HL-60/S4 treated with retinoic acid at 250 ng/mL for 4 days and 3 days (cell line): ENCODE results near the gene DNLZ.

Source experiments
- in situ Hi-C: fragments of 300-500 bp; cut with MboI; formaldehyde crosslinking; loops from 2 replicates; pipeline ENCODE4 v1.7.0; 2022; ENCODE audit warnings: low sequenced_read_pairs

The DNLZ gene

DNA sequence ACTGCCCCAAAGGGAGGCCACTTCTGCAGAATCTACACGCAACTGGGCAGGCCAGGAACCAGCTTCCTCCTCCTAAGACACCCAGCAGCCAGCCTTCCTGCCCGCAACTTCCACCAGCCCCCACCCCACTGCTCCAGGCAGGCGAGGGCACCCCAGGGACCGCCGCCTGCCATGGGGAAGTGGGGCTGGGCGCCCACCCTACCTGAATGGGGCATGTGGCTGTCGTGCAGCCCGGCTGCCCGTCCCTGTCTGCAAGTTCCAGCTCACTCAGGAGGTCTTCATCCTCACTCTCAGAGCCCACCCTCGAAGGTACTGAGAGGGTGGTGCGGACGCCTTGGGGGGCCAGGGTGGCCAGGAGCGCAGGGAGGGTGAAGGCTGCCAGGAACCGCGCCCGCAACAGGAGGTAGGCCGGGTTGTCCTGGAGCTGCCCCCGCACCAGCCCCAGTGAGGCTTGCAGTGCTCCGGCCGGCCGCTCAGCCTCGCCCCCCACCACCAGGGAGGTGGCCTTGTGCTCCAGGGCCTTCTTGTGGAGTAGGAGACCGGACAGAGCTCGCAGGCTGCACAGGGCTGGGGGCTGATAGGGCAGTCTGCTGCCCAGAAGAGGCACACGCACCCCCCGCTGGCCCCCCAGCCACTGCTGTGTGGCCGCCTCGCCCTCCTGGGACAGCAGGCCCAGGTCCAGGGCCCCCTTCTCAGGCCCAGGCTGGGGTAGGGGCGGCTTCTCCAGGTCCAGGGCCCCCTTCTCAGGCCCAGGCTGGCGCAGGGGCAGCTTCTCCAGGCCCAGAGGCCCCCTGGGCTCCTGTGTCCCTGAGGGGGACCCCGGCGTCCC is 14.0 kb upstream of the DNLZ start:
- in situ Hi-C loops = no loop called here

- in situ Hi-C loops = no loop called here
Observed at GRCh38 chr9:136376457-136376856, 12.9 kb upstream of the DNLZ start.

DNA sequence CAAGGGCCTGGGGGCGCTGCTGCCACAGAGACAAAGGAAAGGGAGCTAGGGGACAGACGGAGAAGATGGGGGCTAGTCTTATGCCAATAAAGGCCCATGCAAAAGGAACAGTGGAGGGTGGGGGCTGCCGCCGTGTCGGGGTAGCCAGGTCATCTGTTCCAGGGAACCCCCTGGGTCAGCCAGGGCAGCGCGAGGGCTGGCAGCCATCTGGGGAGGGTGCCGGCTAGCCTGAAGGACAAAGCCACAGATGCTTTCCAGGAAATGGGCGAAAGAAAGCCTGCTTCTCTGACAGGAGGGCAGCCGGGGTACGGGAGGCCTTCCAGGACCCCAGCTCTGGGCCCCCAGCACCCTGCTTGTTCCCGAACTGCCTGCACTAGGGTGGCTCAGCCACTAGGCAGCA is 11.6 kb upstream of the DNLZ start:
- in situ Hi-C loops = no loop called here

- in situ Hi-C loops = no loop called here
Observed at GRCh38 chr9:136374183-136374575, 10.6 kb upstream of the DNLZ start.

GRCh38 chr9:136373300-136374182 is 10.0 kb upstream of the DNLZ start, which contains the start of gene CARD9:
CARD9 (minus strand) TSS chr9:136373669; CDS start chr9:136372078, 1,591 bp downstream.
- in situ Hi-C loops = no loop called here

DNA sequence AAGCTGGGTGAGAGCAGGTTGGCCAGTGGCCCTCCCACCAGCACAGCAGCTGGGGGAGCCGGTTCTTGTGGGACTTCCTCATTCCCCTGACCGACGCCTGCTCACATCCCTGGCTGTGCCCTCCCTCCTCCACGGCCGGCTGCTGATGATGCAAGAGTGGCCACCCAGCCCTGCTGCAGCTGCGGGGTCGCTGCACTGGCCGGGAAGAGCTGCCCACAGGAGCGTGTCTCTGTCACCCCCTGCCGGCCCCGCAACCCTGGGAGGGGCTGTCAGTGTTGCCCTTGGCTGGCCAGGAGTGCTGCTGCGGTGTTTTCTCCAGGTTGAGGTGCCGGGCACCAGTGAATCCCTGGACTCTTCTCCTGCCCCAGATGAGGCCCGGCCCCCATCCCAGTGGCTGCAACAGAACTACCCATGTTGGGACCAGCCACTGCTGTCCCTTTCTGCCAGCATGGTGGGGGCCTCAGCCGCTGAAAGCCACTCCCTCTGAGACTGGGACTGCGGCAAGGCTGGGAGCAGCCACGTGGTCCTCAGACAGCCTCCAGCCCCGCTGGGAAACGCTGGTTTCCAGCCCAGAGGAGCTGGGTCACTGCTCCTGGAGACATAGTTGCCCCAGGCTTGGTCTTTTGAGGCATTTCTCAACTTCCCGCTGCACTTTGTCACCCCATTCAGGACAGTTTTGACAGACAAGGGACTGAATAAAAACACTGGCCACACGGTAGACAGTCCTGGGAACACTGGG is 9.2 kb upstream of the DNLZ start:
- in situ Hi-C loops = no loop called here

DNA sequence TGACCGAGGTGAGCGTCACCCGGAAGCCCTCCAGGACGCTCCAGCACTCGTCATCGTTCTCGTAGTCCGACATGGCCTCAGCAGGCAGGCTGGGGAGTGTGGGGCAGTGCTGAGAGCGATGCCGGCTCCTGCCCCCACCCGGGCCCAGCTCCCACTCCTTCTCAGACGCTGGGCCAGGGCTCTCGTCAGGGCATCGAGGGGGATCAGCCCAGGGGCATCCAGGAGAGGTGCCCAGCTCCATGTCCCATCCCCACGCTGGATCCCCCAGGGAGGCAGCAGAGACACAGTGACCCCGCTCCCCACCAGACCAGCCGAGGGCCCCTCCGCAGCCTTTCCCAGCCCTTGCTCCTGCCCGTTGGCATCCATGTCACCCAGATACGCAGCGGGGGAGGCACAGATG is 8.5 kb upstream of the DNLZ start:
- in situ Hi-C loops = no loop called here

- in situ Hi-C loops = no loop called here
Observed at GRCh38 chr9:136371533-136371880, 8.0 kb upstream of the DNLZ start.

DNA sequence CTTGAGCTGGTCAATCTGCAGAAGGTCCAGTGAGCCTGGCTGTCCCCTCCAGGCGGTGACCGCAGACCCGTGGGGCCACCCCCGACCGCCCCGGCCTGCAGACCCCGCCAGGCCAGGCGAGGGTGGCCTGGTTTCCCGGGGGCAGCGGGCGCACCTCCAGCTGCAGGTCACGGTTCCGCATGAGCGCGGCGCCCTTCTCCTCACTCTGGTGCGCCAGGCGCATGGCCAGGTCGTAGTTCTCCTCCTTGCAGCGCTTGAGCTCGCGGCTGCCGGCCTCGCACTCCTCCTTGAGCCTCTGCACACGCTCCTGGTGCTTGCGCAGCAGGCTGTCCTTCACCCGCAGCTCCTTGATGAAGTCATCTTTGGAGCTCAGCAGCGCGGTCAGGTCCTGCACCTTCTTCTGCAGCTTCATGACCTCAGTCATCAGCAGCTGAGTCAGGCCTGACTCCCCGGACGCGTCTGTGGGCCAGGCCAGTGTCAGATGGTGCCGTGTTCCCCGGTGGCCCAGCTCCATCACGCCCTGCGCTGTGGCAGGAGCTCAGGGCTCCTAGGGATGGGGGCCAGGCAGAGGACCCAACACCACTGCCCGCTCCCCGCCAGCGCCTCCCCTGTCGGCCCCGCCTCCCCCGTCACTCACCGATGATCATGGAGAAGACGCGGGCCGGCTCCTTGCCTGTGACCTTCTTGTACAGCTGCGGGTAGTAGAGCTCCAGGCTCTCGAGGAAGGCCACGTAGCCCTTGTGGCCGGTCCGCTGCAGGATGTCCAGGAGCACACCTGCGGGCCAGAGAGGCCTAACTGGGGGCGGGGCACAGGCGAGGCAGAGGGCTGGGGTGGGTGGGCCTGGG is 7.4 kb upstream of the DNLZ start:
- in situ Hi-C loops = no loop called here

GRCh38 chr9:136370037-136370436 is 6.5 kb upstream of the DNLZ start:
- in situ Hi-C loops = no loop called here

- in situ Hi-C loops = no loop called here
Observed at GRCh38 chr9:136368190-136368589, 4.6 kb upstream of the DNLZ start.

GRCh38 chr9:136367296-136368145 is 4.0 kb upstream of the DNLZ start:
- in situ Hi-C loops = no loop called here

- in situ Hi-C loops = no loop called here
Observed at GRCh38 chr9:136366826-136367225, 3.3 kb upstream of the DNLZ start.

DNA sequence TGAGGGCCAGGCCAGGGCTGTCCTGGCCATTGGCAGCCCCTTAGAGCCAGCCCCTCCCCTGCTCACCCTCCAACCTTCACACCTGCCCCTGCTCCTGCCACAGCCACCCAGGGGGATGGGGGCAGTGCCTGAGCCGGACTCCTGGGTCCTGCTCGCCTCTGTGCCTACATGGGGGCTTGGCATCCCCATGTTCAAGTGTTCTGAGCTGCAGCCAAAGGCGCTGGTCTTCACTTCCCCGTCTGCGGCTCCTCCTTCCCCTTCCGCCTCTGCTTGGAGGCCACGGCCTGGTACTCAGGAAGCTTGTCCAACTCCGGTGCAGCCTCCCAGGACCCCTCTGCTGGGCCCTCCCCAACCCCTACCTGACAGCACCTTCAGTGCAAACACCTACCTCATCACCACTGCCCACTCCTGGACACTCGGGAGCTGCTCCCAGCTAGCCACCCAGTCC is 2.3 kb upstream of the DNLZ start:
- in situ Hi-C loops = no loop called here

- in situ Hi-C loops = no loop called here
Observed at GRCh38 chr9:136364942-136365774, 1.6 kb upstream of the DNLZ start.

GRCh38 chr9:136363949-136364748 is 605 bp upstream of the DNLZ start:
- in situ Hi-C loops = no loop called here

- in situ Hi-C loops = no loop called here
Observed at GRCh38 chr9:136362450-136362784, 1.1 kb downstream of the DNLZ start.
